ENCODE measurements around the gene MLKL.
"Not testable (repeated sequence)": the region's sequence is repeated elsewhere in the genome, so short reads cannot be mapped to it uniquely, and the experiment has no call there.

Gene MLKL

DNA sequence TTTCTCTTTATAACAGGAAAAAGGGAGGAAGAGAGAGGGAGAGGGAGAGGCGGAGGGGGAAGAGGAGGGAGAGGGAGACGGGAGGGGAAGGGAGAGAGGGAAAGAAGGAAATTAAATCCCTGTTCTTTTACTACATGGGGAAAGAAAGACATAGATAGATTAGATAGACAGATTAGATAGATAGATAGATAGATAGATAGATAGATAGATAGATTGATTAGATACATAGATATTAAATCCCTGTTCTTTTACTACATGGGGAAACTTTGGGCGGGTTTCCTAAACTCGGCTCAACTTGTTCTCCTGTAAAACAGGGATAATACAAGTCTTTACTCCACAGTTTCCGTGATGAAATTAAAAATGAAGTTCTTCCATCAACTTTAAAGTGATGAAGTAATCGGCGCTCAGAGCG, 34.6 kb downstream of the MLKL start:
- no peak for DNase-seq
- TF ChIP-seq GATA1 (IDR thresholded peaks at IDR 0.05; ENCODE audit: low read depth, low read length) = no peak
- TF ChIP-seq POLR2A (IDR thresholded peaks at IDR 0.05; ENCODE audit: low read length) = no peak

DNA sequence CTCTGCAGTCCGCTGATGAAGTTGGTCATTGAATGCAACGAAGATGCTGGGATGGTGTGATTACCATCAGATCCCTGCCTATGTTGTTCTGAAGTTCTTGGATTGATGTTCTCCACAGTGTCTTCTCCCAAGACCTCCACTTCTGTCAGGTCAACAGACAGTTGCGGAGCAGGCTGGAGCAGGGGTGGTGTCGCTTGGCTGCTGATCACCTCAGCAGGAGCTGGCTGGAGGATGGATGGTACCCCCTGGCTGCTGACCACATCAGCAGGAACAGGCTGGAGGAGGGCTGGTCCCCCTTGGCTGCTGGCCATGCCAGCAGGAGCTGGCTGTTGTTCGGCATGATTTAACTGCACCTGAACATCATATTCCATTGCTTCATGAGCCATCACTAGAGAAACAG, 39.6 kb downstream of the MLKL start:
- no peak for DNase-seq
- TF ChIP-seq POLR2A (IDR thresholded peaks at IDR 0.05; ENCODE audit: low read length) = no peak

DNA sequence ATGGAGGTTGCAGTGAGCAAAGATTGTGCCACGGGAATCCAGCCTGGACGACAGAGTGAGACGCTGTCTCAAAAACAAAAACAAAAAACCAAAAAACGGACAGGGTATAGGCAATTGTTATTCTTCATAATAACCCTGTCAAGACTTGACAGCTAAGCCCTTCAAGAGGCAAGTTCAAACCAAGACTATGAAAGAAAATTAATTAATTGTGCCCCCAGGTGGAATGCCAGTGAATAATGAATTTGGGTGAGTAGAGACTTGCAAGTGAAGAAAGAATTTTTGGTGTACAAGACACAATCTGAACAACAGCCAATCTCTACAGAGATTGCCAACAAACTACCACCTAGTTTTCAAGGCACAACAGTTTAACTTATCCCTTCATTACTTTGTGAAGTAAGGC, 40.3 kb downstream of the MLKL start:
- no peak for DNase-seq
- TF ChIP-seq GATA1 (IDR thresholded peaks at IDR 0.05; ENCODE audit: low read depth, low read length) (no peak), POLR2A (IDR thresholded peaks at IDR 0.05; ENCODE audit: low read length) (no peak)

DNA sequence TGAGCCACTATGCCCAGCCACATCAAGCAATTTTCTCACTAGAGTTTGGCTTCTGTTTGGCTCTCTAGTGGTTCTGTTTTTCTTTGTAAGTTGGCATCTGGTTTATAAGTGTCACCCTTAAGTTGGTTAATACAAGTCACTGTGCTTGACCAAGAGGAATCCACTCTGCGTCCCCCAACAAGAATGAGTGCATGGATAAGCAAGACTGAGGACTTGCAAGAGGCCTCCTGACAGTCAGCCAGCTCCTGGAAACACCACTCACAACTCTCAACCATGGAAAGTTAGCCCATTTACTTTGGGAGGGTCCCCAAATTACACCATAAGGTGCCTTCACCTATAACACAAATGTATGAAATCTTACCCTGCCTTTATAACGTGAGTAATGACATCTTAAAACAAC, 41.6 kb downstream of the MLKL start:
- no peak for DNase-seq
- TF ChIP-seq POLR2A (IDR thresholded peaks at IDR 0.05; ENCODE audit: low read length) = no peak

DNA sequence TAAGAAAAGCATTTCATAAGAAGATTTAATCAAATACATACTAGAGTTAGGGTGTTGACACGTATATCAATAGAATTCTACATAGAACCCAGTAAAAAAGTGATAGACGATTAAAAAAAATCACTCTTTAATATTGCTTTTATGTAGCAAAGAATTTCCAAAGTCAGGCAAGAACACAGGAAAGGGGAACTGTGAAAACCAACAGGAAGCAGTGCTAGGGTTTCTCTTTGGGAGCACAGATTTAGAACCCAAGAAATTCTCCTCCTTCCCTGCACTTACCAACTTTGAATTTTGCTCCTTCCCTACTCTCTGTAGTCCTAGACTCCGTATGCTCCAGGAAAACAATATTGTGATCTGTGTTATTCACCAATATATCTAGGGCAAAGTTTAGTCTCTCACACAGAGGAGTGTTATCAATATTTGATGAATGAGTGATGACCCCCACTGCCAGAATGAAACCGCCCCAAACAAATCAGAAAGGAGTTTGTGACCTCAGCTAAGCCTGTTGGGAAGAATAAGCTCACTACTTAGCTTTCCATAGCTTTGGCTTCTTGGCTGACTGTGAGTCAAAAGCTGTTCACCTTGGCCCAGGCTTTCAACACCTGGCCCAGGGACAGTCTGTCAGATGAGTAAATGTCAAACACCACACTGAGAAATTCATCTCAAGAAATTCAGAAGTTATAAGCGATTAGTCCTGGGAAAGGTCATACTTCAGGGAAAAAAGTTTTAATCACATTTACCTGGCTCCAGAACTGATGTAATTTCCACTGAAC, 42.6 kb downstream of the MLKL start:
- no peak for TF ChIP-seq POLR2A (IDR thresholded peaks at IDR 0.05; ENCODE audit: low read length)
- TF ChIP-seq GATA1 (IDR thresholded peaks at IDR 0.05; ENCODE audit: low read depth, low read length) = no peak
- no peak for DNase-seq

DNA sequence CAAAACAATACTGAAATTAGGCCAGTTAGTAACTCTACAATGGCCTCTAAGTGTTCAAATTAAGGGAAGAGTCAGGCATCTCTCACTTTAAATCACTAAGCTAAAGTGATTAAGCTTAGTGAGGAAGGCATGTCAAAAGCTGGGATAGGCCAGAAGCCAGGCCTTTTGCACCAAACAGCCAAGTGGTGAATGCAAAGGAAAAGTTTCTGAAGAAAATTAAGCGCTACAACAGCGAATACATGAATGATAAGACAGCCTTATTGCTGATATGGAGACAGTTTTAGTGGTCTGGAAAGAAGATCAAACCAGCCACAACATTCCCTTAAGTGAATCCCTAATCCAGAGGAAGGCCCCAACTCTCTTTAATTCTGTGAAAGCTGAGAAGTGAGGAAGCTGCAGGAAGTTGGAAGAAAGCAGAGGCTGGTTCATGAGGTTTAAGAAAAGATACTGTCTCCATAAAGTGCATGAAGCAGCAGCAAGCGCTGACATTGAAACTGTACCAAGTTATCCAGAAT, 46.1 kb downstream of the MLKL start:
- TF ChIP-seq POLR2A (IDR thresholded peaks at IDR 0.05; ENCODE audit: low read length) = no peak
- TF ChIP-seq GATA1 (IDR thresholded peaks at IDR 0.05; ENCODE audit: low read depth, low read length) = no peak
- no peak for DNase-seq

DNA sequence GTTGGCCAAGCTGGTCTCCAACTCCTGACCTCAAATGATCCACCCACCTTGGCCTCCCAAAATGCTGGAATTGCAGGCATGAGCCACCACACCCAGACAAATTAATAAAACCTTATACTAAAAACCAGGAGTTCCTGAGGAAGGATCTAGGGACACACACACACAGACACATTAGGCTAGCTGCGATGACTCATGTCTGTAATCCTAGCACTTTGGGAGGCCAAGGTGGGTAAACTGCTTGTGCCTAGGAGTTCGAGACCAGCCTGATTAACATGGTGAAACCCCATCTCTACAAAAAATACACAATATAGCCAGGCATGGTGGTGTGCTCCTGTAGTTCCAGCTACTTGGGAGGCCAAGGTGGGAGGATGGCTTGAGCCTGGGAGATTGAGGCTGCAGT, 47.8 kb downstream of the MLKL start:
- DNase-seq = not testable (repeated sequence)

DNA sequence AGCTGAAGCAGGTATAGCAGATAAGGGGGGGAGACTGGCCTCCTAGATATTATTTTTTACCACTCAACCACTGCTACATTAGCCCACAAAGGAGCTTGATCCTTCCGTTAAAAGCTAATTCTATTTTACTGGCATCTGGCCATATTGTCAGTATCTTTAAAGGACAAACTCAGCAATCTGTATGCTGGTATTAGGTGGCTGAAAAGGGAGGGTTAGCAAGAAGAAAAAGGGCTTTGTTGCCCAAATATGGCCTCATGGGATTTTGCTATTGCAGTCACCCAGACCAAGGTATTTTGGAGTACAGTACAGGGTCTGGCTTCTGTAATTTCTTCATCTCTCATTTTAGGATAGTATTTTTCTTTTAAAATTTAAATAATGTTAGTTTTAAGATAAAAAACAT, 48.4 kb downstream of the MLKL start:
- no peak for TF ChIP-seq GATA1 (IDR thresholded peaks at IDR 0.05; ENCODE audit: low read depth, low read length)
- TF ChIP-seq POLR2A (IDR thresholded peaks at IDR 0.05; ENCODE audit: low read length) = no peak

DNA sequence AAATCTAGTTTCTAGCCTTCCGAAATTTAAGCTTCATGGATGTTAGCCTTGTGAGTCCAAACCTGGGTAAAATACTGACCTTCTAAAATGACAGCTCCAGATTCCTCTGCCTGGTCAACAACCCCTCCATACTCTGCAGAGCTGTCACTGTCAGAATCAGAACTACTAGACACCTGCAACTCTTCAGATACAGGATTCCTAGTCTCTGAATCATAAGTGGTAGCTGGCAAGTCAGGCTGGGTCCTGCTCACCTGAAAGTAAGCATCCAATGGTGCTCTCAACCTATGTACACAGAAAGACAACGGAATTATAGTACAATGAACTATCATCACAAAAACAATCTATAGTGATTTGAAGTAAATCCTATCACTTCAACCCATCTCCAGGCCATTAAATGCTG, 48.8 kb downstream of the MLKL start:
- TF ChIP-seq POLR2A (IDR thresholded peaks at IDR 0.05; ENCODE audit: low read length) (no peak), GATA1 (IDR thresholded peaks at IDR 0.05; ENCODE audit: low read depth, low read length) (no peak)
- no peak for DNase-seq

More for the DNA sequence above, 48.4 kb downstream of the MLKL start:
- DNase-seq = peak in 1 of 2 experiments; percentile 12

DNA sequence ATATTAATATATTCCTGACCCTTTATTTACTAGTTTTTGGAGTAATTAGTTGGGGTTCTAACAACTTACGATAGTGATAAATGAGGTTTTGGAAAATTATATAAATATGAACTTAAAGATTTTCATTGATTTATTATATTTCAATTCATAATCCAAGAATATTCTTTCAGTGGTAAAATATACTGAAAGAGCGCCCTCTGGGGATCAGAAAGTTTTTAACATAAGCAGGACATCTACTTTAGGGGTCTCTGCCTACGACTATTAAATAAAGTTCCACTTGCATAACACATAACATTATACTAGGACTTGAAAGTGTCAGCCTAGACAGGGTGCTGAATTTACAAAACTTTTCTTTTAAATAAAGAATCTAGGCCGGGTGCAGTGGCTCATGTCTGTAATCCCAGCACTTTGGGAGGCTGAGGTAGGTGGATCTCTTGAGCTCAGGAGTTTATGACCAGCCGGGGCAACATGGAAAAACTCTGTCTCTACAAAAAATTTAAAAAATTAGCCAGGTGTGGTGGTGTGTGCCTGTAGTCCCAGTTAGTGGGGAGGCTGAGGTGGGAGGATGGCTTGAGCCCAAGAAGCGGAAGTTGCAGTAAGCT, 49.6 kb downstream of the MLKL start:
- TF ChIP-seq POLR2A (IDR thresholded peaks at IDR 0.05; ENCODE audit: low read length) = no peak
- TF ChIP-seq GATA1 (IDR thresholded peaks at IDR 0.05; ENCODE audit: low read depth, low read length) = no peak
- DNase-seq = peak in 1 of 2 experiments; percentile 51

DNA sequence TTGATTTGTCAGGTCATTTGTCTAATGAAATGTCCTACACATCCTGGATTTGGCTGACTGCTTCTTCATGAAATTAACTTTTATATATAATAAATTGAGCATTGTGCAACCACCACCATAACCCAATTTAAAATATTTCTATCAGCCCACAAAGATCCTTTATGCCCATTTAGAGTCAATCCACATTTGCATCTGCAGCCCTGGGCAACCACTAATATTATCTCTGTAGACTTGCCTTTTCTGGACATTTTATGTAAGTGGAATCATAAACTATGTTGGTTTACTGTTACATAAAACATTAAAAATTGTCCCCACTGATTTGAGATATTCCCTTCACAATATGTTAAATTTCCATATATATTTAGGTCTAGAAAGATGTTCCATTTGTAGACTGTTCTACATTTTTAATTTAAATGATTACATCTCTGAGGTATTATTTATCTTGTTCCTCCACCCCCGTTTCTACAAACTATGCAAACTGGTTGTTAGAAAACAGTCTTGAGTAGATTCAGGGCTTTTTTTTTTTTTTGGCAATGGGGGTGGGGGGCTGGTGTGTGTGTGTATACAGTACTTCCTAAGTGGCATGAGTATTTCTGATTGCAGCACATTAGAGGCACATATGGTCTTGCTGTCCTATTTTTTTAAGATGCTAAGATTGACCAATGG, 50.7 kb downstream of the MLKL start:
- TF ChIP-seq GATA1 (IDR thresholded peaks at IDR 0.05; ENCODE audit: low read depth, low read length) (no peak), POLR2A (IDR thresholded peaks at IDR 0.05; ENCODE audit: low read length) (no peak)
- DNase-seq = no peak

DNA sequence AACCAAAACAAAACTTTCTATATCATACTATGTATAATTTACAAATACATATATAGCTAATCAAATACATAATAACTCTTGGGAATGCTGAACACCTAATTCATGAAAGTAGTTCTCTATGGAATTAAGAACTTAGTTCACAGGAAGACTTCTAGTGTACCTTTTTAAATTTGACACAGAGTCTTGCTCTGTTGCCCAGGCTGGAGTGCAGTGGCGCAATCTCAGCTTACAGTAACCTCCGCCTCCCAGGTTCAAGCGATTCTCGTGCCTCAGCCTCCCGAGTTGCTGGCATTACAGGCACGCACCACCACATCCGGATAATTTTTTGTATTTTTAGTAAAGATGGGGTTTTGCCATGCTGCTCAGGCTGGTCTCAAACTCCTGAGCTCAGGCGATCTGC, 58.7 kb downstream of the MLKL start:
- DNase-seq = no peak
- no peak for TF ChIP-seq GATA1 (IDR thresholded peaks at IDR 0.05; ENCODE audit: low read depth, low read length)
- no peak for TF ChIP-seq POLR2A (IDR thresholded peaks at IDR 0.05; ENCODE audit: low read length)

DNA sequence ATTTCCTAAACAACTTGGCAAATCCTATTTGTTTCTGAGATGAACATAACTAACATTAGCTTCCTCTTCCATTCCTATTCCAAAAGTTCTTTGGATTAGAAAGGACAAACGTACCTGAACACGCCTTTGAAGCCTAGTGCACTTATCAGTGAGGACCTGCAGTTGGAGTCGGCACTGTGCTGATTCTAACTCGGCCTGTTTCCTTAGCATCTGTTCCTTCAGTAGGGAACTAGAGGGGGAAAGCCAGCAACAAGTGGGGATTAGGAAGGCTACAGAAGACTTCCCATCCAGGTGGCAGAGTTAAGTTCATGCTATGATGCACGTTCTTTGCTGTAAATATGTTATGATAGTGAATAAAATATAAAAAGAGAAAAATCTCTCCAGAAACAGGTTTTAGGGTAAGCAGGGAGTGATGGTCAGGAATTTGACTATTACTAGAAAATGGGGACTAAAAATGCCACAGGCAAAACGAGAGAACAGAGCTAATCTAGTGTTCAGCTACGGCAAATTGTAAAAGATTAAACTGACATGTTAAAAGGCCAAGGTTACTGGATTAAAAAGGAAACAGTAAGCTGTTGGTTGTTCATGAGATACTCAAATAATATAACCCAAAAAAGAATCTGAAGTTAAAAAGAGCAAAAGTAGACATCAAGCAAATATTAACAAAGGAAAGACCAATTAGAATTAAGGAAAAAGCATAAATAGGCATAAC, 62.8 kb downstream of the MLKL start:
- no peak for TF ChIP-seq GATA1 (IDR thresholded peaks at IDR 0.05; ENCODE audit: low read depth, low read length)
- TF ChIP-seq POLR2A (IDR thresholded peaks at IDR 0.05; ENCODE audit: low read length) = no peak
- DNase-seq = no peak

DNA sequence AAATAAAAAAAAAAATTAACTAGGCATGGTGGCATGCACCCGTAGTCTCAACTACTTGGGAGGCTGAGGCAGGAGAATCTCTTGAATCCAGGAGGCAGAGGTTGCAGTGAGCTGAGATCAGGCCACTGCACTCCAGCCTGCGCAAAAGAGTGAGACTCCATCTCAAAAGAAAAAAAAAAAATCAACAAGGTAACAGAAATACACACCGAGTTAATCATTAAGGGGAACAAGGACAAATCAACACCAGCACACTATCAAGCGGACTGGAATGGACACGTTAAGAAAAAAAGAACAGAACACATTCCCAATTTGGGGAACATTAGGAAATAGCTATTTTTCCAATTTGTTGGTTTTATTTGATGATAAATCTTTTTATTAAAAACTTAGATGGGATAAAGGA, 65.4 kb downstream of the MLKL start:
- no peak for TF ChIP-seq POLR2A (IDR thresholded peaks at IDR 0.05; ENCODE audit: low read length)
- TF ChIP-seq GATA1 (IDR thresholded peaks at IDR 0.05; ENCODE audit: low read depth, low read length) = no peak
- DNase-seq = no peak

All from erythroblast (primary cell).